ENCODE data around the gene AHRR.

- TF ChIP-seq POLR2A (IDR thresholded peaks at IDR 0.05) = no peak
- TF ChIP-seq, protein P1, sequence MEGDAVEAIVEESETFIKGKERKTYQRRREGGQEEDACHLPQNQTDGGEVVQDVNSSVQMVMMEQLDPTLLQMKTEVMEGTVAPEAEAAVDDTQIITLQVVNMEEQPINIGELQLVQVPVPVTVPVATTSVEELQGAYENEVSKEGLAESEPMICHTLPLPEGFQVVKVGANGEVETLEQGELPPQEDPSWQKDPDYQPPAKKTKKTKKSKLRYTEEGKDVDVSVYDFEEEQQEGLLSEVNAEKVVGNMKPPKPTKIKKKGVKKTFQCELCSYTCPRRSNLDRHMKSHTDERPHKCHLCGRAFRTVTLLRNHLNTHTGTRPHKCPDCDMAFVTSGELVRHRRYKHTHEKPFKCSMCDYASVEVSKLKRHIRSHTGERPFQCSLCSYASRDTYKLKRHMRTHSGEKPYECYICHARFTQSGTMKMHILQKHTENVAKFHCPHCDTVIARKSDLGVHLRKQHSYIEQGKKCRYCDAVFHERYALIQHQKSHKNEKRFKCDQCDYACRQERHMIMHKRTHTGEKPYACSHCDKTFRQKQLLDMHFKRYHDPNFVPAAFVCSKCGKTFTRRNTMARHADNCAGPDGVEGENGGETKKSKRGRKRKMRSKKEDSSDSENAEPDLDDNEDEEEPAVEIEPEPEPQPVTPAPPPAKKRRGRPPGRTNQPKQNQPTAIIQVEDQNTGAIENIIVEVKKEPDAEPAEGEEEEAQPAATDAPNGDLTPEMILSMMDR (IDR thresholded peaks at IDR 0.05) = no peak
- no peak for TF ChIP-seq POLR2AphosphoS5 (IDR thresholded peaks at IDR 0.05; ENCODE audit: insufficient read depth in 1 of 2, low read depth in 1 of 2)
Observed at GRCh38 chr5:440401-441201, 119.1 kb downstream of the AHRR start.
